ENCODE results near the gene SLF1.
"Not testable (repeated sequence)": the region's sequence is repeated elsewhere in the genome, so short reads cannot be mapped to it uniquely, and the experiment has no call there.

The SLF1 gene
- 4.7 to 24.6 (median 11.8) reads per million in 17 experiments for total RNA-seq

DNA sequence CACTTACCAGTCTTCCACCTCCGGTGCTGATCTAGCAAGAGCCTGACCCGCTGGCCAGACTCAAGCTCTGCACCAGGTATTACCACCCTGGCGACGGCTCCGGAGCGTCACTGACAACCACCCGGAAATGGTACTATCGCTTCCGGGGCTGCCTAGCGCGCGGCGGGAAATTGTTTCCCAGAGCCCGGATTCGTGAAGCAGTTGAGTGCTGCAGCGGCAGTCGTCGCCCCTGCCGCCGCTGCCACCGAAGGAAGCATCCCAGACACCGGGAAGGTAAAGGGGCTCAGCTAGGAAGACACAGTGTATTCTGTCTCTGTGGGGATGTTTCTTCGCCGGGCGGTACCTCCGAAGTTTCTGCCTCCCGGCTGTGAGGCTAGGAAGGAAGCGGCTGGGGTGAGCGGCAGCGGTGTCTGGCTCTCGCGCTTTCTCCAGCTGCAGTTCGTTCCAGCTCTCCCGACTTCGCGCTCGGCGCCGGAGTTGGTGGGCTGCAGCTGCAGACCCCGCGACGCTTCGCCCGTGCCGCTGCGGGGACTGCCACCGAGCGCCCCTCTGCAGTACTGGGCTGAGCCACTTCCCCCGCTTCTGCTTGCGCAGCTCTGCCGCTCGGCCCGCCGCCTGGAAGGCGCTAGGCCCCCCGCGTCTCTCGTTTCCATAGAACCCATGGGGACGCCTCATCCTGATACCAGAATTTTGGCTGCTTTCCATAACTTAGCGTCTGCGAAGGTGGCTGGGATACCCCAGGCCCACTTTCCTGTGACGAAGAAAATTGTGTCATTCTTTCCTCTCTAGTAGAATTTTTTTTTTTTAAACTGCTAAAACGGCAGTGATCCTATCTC, at the start of gene SLF1, which contains the start of gene KIAA0825:
Gene SLF1 (plus strand): TSS at position 177 of the 836 bp plus-strand sequence. CDS start 10,142 bp downstream, outside the sequence.
Gene KIAA0825 (minus strand): TSS at position 112 of the 836 bp plus-strand sequence. CDS start 81,478 bp downstream, outside the sequence.
- DNase-seq, result peak; percentile 85 to 92 (median 90)

DNA sequence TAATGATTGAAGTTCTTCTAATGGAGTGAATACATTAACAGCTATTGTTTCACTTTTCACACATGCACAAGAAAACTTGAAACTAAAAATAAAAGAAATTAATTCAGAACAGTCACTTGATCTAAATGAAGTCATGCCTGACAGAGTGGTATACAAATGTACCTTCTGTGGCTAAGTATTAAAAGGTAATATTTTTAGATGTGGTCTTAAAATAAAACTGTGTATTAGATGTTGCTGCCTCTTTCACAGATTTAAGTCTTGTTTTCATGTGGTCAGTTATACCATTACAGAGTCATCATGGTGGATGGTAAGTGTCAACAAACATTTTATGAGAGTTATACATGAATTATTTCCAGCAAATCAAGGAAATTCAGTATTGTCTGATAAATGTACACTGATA, 47.1 kb upstream of the SLF1 start:
- DNase-seq, result no peak

DNA sequence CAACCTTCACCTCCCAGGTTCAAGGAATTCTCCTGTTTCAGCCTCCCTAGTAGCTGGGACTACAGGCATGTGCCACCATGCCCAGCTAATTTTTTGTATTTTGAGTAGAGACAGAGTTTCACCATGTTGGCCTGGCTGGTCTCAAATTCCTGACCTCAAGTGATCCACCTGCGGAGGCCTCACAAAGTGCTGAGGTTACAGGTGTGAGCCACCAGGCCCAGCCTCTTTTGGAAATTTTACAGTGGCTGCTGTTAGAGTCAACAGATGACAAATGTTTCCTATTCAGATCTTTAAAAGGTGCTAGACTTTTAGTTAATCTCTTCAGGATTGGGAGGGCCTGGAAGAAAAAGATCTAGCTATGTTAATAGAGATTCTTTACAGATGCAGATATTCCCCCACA, 45.1 kb upstream of the SLF1 start:
- DNase-seq, result not testable (repeated sequence)

DNA sequence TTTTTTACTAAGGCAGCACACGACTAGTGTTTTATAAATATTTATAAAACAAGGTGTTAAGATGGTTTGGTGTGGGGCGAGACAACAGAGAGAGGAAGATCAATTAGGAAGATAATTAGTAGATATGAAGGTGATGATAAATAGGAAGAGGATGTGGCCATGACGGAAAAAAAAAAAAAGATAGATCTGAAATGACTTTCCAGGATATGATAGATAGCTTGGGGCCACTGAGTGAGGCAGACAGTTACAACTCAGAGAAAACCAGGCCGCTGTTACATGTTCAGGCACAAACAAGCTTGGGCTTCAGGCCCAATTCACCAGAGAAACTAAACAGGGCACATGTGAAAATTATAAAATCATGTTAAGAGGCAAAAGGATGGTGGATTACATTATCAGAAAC, 43.3 kb upstream of the SLF1 start:
- DNase-seq, result no peak

DNA sequence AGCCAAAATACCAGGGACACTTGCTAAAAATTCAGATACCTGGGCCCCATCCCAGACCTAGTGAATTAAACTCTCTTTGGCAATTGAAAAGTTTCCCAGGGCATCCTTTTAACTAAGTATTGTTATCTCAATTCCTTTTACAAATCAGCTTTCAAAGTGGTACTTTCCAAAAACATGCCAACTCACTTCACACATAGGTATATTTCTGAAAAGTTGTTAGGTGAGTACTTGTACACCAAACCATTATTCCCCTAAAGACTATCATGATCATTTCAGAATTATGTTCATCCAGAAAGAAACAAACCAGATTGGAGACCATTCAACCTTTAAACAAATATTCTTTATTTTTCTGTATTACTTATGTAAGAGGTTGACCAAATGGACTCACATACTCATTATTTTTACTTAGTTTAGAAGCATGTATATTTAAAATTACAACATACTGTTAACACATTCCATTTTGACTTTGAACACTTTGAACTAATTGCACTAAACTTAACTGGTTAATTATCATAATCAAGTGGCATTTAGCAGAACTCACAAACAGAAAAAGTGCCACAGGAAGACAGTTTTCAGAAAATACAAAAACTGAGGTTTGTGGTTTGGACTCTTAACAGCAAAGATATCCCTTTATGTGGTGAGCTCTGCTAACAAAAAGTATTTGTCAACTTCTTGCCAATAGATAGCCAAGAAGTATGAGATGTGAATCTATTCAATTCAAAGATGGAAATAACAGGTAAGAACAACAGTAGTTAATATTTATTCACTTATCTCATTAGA, 40.8 kb upstream of the SLF1 start:
- DNase-seq, result no peak

DNA sequence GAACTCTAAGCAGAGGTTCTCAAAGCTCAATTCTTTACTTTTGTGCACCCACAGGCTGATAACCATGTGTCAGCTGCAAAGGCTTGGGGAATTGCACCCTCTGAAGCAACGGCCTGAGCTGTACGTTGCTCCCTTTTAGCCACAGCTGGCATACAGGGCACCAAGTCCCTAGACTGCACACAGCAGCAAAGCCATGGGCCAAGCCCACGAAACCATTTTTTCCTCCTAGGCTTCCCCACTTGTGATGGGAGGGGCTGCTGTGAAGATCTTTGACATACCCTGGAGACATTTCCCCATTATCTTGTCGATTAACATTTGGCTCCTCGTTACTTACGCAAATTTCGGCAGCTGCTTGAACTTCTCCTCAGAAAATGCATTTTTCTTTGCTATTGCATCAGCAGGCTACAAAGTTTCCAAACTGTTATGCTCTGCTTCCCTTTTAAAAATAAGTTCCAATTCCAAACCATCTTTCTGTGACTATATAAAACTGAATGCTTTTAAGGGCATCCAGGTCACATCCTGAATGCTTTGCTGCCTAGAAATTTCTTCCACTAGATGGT, 23.1 kb upstream of the SLF1 start:
- peak; percentile 49 to 71 (median 58) for DNase-seq

DNA sequence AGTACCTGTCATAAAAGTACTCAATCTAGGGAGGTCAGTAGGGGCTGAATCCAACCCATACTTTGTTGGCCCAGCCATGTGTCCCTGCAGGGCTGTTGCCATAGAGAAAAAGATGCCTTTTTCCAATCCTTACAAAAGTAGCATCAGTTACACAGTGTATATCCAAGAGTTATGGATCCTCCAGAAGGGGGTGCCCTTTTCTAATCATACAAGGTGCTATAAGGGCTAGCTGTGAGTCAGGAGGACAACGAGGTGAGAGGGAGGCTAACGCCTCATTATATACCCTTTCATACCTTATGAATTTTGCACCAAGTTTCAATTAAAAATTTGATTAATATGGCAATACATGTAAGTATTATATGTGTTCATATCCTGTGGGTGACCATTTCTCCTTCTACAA, 4.9 kb upstream of the SLF1 start:
- peak in 3 of 4 experiments; percentile 2 to 6 (median 6) for DNase-seq

DNA sequence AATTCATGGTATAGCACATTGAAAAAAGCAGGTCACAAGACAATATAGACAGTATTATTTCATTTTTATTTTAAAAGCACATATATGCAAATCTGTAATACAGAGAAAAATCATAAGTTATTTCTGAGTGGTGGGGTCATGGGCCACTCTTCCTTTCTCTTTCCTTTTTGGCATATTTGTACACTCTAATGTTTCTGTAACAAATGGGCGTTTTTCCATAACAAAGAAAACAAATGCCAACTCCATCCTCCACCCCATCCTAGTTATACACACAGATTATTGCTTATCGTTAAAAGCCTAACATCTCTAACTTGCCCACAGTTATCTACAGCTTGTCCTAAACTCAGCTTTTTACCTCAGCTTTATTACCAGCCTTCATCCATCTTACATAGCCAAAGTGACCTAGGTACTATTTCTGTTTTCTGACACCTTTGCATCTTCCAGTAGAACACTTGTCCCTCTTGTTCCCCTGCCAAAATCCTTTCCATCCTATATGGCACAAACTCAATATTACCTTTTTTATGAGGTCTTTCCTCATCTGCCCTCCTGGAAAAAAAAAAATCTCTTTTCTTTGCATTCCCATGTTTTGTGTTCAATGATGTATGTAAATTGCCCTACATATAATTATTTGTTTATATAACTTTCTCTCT, 4.2 kb upstream of the SLF1 start:
- DNase-seq, result no peak

DNA sequence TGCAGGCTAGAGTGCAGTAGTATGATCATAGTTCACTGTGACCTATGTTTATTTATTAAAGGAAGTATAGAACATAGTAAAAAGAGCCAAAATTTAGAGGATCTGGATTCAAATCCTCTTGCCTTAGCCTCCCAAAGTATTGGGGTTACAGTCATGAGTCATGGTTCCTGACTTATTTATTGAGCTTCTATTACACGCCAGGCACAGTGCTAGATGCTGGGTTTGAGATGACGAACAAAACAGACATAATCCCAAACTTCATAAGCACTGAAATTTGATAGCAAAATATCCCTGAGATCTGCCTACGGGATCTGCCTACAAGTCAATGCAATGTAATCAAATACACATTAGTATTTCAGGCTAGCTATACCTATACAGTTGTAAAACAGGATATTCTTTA, 2.6 kb upstream of the SLF1 start:
- no peak for DNase-seq

DNA sequence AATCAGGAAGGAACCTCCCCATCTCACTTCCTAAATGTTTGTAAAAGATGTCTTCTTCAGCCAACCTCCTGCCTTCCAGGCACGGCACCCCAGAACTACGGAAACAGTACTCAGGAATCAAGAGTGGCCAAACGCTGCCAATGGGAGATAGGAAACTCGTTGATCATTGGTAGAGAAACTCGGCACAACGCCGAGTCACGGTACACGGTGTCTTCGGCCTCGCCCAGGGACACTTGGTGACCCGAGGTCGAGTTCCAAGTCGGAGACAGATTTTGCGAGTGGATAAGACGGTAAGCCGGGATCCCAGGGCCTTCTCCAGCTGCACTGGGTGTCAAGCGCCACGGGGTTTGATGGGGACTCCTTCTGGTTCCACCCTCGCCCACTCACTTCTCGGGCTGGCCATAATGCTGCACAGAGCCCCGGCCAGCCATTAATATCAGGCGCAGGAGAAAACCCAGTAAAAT, 408 bp upstream of the SLF1 start:
- peak; percentile 71 to 84 (median 74) for DNase-seq

DNA sequence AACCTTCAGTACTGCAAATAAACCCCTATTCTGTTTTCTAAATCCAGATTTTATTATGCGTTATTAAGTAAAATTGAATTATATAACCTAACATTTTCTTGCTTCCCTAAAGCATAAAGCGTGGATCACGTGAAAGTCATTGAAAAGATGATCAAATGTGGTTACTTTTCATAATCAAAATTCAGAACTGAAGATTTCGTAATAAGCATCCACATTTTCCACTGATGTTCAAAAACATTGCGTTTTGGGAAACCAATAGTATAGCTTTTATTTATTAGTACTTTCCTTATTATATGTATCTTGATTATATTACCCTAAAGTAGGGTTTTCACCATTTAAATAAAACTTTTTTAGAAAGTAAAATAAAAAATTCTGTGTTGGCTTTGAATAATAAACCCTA, 1.8 kb downstream of the SLF1 start:
- DNase-seq, result no peak

DNA sequence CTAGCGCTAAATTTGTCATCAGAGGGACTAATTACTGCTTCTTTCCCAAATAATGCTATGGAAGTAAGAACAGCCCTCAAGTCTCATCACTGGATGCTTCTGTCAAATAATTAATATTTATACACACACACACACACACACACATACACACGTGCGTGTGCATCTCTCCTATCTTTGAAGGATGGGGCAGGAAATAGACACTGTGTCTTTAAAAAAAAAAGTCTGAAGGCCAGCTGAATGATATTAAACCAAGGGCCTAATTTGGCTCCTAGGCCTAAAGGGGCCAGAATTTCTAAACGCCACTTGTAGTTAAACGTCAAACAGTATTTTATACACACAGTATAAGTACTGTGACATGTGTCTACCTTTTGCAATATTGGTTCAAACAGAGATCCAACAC, 3.3 kb downstream of the SLF1 start:
- DNase-seq, result no peak

DNA sequence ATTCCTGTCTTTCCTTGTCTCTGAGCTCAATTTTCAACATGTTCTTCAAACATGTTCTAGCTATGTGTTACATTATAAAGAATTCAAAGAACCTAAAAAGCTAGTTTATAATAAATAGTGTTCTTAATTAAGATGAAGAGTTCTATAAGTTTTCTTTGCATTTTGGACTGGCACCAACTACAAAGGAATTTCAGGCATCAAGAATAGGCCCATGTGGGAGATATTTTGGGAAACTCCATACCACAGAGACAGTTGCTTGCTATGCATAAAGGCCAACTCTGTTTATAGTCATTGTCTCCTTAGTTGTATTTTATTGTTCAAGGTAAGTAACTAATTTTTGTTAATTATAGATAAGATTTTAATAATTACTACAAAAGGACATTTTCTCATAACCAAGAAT, 4.5 kb downstream of the SLF1 start:
- DNase-seq, result no peak

DNA sequence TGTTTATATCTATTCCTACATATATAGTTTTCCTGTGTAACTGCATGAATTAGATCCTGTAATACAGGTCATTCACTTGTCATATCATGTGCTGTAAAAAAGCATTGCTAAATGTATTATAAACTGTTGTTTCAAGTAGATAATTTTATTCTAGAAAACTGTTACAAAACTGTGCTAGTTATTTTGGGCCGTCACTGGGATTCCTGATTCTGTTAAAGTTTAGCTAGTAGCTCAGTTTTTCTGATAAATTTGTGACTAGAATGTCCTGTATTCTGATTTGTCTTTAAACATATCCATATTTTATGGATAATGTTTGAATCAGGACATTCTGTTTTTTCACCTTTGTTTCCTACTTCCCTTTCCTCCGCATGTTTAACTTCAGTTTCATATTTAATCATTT, 5.4 kb downstream of the SLF1 start:
- DNase-seq, result no peak

DNA sequence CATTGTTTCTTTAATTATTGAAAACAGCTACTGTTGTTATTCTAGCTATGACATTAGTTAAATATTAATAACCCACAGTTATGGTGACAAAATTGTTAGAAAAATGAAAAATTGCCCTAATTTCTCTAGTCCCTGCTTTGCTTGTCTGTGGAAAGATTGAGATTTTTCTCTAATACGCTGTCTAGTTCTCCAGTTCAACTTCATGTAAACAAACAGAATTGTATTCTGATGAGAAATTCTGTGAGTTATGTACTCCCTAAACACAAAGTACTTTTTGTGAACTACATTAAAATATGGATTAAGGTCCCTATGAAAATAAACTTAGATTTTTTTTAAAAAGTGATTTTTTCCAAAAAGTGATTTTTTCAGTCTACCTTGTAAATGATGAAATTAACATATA, 8.7 kb downstream of the SLF1 start:
- no peak for DNase-seq

DNA sequence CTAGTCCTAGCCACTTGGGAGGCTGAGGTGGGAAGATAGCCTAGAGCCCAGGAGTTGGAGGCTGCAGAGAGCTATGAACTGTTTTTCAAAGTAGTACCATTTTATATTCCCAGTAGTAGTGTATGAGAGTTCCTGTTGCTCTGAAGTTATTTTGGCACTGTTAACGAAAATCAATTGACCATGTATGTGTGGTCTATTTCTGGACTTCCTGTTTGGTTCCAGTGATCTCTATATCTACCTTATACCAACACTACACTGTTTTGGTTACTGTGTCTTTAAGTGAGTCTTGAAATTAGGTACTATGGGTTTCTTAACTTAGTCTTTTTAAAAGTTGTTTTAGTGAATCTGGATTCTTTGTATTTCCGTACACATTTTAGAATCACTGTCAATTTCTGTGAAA, 13.6 kb downstream of the SLF1 start:
- no peak for DNase-seq

DNA sequence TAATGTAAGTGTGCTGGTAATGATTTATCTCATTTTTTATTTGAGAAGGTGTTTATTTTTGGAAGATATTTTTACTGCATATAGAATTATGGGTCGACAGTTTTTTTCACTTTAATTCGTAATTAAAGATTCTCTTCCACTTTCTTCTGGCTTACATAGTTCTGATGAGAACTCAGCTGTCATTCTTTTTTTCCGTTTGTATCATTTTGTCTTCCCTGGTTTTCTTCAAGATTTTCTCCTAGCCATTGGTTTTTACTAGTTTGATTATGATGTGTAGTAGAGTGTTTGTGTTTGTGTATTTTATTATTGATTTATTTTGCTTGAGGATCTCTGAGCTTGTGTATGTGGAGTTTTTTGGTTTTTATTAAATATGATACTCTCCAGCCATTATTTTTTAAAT, 21.7 kb downstream of the SLF1 start:
- no peak for DNase-seq

DNA sequence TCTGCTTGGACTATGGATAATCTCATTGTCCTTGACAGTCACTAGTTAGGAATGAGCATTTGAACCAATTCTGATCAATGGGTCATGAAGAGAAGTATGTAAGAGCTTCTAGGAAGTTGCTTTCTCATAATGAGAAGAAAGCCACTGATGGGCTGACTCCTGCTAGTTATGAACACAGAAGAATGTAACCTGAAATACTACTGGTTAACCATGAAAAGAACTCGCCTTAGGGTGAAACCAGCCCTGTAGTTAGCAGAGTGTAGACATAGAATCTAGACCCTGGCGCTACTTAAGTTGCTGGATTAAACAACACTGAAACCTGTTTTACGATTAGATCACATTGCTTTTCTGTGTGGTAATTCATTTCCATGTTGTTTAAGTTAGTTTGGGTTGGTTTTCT, 26.6 kb downstream of the SLF1 start:
- no peak for DNase-seq

DNA sequence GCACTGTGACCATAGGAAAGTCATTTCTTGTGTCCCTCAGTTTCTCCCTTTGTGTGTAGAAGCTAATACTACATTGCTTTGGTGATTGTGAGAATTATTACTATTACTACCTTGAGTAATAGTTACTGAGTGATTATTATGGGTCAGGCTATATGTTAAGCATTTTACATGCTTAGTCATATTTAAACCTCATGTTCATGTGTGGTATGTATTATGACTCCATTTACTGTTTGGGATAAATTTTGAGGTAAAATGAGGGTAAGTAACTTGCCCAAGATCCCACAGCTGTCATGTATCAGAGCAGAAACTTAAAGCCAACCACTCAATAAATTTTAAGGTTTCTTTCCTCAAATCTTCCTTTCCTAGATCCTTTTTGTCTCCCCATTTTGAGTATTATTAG, 28.3 kb downstream of the SLF1 start:
- DNase-seq, result no peak

DNA sequence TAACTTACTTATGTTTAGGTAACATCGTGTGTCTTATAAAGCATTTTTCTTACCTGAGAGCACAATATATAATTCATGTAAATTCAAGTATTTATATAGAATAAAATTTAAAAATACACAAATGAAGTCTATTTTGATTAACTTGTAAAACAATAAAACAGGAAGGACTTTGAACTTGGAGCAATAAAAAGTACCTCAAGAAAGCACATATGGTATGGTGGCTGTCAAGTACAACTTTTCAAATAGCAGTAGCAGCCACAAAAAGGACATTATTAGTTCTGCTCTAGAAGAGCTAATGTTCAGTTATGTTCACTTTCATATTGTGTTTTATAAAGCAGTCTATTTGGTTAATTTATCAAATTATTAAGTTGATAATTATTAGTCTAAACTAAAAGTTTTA, 31.4 kb downstream of the SLF1 start:
- DNase-seq, result no peak

DNA sequence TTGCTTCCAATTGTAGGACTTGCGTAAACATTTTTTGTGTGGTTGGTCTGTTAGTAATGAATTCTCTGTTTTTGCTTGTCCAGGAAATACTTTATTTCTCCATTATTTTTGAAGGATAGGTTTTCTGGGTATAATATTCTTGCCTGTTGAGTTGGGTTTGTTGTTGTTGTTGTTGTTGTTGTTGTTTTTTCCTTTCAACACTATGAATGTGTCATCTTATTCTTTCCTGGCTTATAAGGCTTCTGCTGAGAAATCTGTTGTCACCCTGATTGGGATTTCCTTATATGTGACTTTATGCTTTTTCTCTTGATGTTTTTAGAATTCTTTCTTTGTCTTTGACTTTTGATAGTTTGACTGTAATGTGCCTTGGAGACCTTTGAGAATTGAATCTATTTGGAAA, 39.8 kb downstream of the SLF1 start:
- DNase-seq, result no peak

DNA sequence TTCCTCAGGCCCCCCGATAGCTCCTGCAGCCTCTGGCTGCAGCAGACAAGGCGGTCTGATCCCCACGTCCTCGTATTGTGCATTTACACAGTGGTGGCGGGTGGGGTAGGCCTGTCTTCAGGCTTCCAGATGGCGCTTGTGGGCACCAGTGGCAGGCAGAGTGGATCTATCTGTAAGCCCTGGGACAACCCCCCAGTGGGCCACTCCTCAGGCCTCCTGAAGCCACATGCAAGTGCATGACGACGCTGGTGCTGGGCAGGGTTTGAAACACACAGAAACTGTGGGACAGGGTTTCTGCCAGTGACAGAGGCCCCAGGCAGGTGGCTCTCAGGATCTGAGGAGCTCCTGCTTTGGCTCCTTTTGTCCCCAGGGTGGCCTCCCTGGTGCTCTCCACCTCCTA, 42.0 kb downstream of the SLF1 start:
- no peak for DNase-seq

DNA sequence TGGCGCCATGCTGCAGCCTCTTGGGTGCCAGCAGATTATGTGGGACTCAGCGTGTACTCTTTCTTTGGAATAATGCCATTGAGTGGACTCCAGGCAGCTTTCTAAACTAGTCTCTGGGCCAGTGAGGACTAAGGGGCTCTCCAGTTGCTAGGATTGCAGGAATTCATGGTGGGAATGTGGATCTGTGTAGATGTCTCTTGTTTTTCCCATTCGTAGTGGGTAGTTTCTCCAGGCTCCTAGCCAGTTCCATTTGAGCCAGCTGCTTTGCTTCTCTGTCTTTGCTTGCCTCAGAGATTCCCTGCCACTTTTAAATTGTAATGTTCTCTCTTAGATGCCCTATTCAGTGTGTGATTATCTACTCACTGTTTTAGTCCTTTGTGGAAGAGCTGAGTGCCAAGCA, 42.6 kb downstream of the SLF1 start:
- no peak for DNase-seq

Measured in suppressor macrophage (primary cell).